Measurements from ENCODE around the gene ZNRF2. TPM values are rescaled to one million over a fixed set of nuclear protein-coding genes. Genes with fewer than 3 reads are reported as not detected.

Gene ZNRF2
- total and polyA plus RNA-seq, 2 of the 4 experiments (the other 2 are of a cell fraction) = 0.31 to 0.54 TPM

DNA sequence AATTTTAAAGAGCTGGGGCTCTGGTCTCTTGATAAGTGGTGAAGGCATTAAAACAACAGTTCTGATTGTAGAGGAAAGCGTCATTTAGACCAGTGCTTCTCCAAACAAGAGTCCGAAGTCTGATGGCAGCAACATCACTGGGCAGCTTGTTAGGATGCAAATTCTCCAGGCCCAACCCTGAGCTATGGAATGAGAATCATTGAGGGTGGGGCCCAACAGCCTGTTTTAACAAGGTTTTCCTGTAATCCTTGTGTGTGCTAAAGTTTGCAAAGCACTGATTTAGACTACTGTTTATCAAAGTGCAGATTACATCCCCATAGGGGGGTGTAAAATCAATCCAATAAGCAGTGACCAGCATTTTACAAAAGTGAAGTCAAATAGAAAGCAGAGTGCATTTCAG, 2.6 kb upstream of the ZNRF2 start:
- H2AK9ac ChIP-seq (replicated peaks; ENCODE audit: low read depth, low read length, poor library complexity) = no peak overlapping the region
- no peaks in the 10 kb centered on the region for H3K9me1 ChIP-seq (ENCODE audit: insufficient read depth, low read length)
- H3K4me3 ChIP-seq (ENCODE audit: insufficient read depth, low read depth, low read length) = no peak overlapping the region
- in situ Hi-C loops (cut with MboI; ENCODE audit: low sequenced_read_pairs) (no loop called here), dilution Hi-C loops (cut with HindIII; ENCODE audit: low sequenced_read_pairs, unreplicated experiment) (no loop called here), intact Hi-C loops (cut with micrococcal nuclease) (no loop called here)
- TF ChIP-seq POLR2A (IDR thresholded peaks at IDR 0.05; ENCODE audit: low read depth, low read length) = no peak
- TF ChIP-seq CEBPB (IDR thresholded peaks at IDR 0.05; ENCODE audit: low read depth, low read length) = no peak
- no peak for TF ChIP-seq RFX5 (IDR thresholded peaks at IDR 0.05; ENCODE audit: low read depth, low read length)
- no peak for TF ChIP-seq MAFK (IDR thresholded peaks at IDR 0.05; ENCODE audit: low read depth, low read length)
- TF ChIP-seq MXI1 (IDR thresholded peaks at IDR 0.05; ENCODE audit: borderline replicate concordance, low read depth, low read length) = no peak
- TF ChIP-seq RCOR1 (IDR thresholded peaks at IDR 0.05; ENCODE audit: insufficient replicate concordance, low read length) = no peak
- TF ChIP-seq, protein P1, sequence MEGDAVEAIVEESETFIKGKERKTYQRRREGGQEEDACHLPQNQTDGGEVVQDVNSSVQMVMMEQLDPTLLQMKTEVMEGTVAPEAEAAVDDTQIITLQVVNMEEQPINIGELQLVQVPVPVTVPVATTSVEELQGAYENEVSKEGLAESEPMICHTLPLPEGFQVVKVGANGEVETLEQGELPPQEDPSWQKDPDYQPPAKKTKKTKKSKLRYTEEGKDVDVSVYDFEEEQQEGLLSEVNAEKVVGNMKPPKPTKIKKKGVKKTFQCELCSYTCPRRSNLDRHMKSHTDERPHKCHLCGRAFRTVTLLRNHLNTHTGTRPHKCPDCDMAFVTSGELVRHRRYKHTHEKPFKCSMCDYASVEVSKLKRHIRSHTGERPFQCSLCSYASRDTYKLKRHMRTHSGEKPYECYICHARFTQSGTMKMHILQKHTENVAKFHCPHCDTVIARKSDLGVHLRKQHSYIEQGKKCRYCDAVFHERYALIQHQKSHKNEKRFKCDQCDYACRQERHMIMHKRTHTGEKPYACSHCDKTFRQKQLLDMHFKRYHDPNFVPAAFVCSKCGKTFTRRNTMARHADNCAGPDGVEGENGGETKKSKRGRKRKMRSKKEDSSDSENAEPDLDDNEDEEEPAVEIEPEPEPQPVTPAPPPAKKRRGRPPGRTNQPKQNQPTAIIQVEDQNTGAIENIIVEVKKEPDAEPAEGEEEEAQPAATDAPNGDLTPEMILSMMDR (conservative IDR thresholded peaks at IDR 0.05; ENCODE audit: low read depth, low read length) = no peak
- no peak for TF ChIP-seq RAD21 (IDR thresholded peaks at IDR 0.05; ENCODE audit: low read length)
- TF ChIP-seq BHLHE40 (IDR thresholded peaks at IDR 0.05; ENCODE audit: low read depth, low read length) = no peak
- TF ChIP-seq SMC3 (IDR thresholded peaks at IDR 0.05; ENCODE audit: low read depth, low read length) = no peak
- H4K20me1 ChIP-seq (ENCODE audit: insufficient read depth, low read length) = no peaks in the 10 kb centered on the region
- no TSS peak for BruUV-seq (replicated peaks)
- no peak overlapping the region for H3K23ac ChIP-seq (ENCODE audit: low read depth, low read length)
- no peaks in the 10 kb centered on the region for H3K9me3 ChIP-seq (ENCODE audit: control insufficient read depth, insufficient read depth, low read length)
- no peak overlapping the region for H3K4me2 ChIP-seq (ENCODE audit: low read depth, low read length)
- no peak overlapping the region for H3K14ac ChIP-seq (replicated peaks; ENCODE audit: low read depth, low read length)
- no peak overlapping the region for H3K9ac ChIP-seq (ENCODE audit: low read depth, low read length)
- ATAC-seq (ENCODE audit: low read depth) = no peak
- WGBS, 2 experiments (ENCODE audit: extremely low coverage in 2 of 2, insufficient read length in 1 of 2) = no CpG with 5 or more reads among the region's 2 CpGs
- no peak overlapping the region for H2AFZ ChIP-seq (replicated peaks; ENCODE audit: low read length, poor library complexity)
- H4K5ac ChIP-seq (ENCODE audit: low read depth, low read length) = no peak overlapping the region
- no peaks in the 10 kb centered on the region for H3K36me3 ChIP-seq (ENCODE audit: control insufficient read depth, insufficient read depth, low read length)
- no peaks in the 10 kb centered on the region for H3K4me1 ChIP-seq (ENCODE audit: control insufficient read depth, insufficient read depth, low read length)
- no peak overlapping the region for H3K4ac ChIP-seq (ENCODE audit: low read depth, low read length)
- H2BK15ac ChIP-seq (ENCODE audit: low read depth, low read length) = no peak overlapping the region
- no peak overlapping the region for H3K56ac ChIP-seq (ENCODE audit: extremely low read depth, insufficient read depth, low read length)
- no peak overlapping the region for H4K8ac ChIP-seq (ENCODE audit: low read depth in 2 of 2, low read length in 2 of 2)
- H4K91ac ChIP-seq (ENCODE audit: insufficient read depth, low read depth, low read length) = no peak overlapping the region
- H3K27me3 ChIP-seq (ENCODE audit: control insufficient read depth, insufficient read depth, low read length) = peaks cover 12% of the 10 kb centered on the region
- no peak overlapping the region for H2BK120ac ChIP-seq (ENCODE audit: low read depth, low read length)
- H3K18ac ChIP-seq (ENCODE audit: low read depth, low read length) = no peak overlapping the region
- H3K27ac ChIP-seq (ENCODE audit: insufficient read depth, low read length) = no peak overlapping the region
- no peak overlapping the region for H2BK20ac ChIP-seq (ENCODE audit: low read depth, low read length)
- no peak overlapping the region for H2BK5ac ChIP-seq (ENCODE audit: low read depth, low read length, poor library complexity, severe bottlenecking)
- DNase-seq = no peak
- H2AK5ac ChIP-seq (ENCODE audit: low read depth, low read length) = no peak overlapping the region
- H3K79me1 ChIP-seq (ENCODE audit: low read depth in 1 of 2, low read length in 2 of 2) = no peaks in the 10 kb centered on the region
- POLR2A ChIA-PET (ENCODE audit: unreplicated experiment) = no interaction called here
- CTCF ChIA-PET = no interaction called here

Measured in IMR-90 (cell line).